ENCODE data around the gene LIX1L.

GRCh38 chr1:145992958-145993617 lies 35.3 kb upstream of the LIX1L start:
- TF ChIP-seq POLR2A (IDR thresholded peaks at IDR 0.05; ENCODE audit: low read depth, low read length) (no peak), POLR2AphosphoS5 (IDR thresholded peaks at IDR 0.05; ENCODE audit: low read depth, low read length) (no peak)

Data from GM12892 (cell line).